G401 (cell line): ENCODE results near the gene KRTAP4-3. TPM values are rescaled to one million over a fixed set of nuclear protein-coding genes. Genes with fewer than 3 reads are reported as not detected.
"Not testable (repeated sequence)": the region's sequence is repeated elsewhere in the genome, so short reads cannot be mapped to it uniquely, and the experiment has no call there.

ENCODE experiments used
- DNase-seq: peaks from one replicate; pipeline ENCODE4 v3.0.0-alpha.2; 2015; ENCODE audit warnings: low spot score
- in situ Hi-C: cut with HindIII; loops from 2 replicates; pipeline ENCODE4 v1.10.0; 2016; ENCODE audit warnings: low sequenced_read_pairs, mixed read lengths
- total RNA-seq: library from RNA; depleted of rRNA; stranded (reverse); fragments of >200 nt; shearing (Covaris generic); gene quantifications from 2 replicates; pipeline ENCODE4 v1.2.3, GENCODE V29; 2014

The KRTAP4-3 gene
- total RNA-seq, 1 experiment from 2014 or later = not detected

DNA sequence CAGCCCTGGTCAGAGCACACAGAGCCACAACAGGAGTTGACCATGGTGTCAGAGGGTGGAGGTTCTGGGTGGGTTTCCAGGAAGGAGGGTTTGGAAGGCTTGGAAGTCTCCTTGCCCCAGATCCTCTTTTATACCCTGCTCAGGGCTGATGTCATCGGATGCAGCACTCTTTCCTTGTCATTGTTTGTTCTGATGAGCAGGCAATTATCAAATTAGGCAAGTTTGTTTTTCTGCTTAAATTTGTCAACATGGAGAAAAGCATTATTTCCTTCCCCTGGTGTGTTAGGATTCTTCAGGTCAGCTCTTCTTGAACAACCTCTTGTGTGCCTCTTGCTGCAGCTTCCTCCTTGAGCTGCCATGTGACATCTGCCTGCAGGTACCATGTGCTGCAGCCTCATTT lies 7.4 kb downstream of the KRTAP4-3 start, which contains the start of gene KRTAP4-4:
KRTAP4-4 (minus strand) TSS at position 101 of the 400 bp plus-strand sequence; CDS start at position 44, 57 bp downstream.
- DNase-seq = no peak
- in situ Hi-C loops = no loop called here

DNA sequence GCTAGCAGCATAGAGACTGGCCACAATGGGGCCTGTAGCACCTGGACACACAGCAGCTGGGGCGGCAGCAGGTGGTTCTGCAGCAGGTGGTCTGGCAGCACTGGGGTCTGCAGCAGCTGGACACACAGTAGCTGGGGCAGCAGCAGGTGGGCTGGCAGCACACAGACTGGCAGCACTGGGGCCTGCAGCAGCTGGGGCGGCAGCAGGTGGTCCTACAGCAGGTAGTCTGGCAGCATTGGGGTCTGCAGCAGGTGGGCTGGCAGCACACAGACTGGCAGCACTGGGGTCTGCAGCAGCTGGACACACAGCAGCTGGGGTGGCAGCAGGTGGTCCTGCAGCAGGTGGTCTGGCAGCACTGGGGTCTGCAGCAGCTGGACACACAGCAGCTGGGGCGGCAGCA lies 7.8 kb downstream of the KRTAP4-3 start:
- in situ Hi-C loops, DNase-seq: not testable (repeated sequence)

DNA sequence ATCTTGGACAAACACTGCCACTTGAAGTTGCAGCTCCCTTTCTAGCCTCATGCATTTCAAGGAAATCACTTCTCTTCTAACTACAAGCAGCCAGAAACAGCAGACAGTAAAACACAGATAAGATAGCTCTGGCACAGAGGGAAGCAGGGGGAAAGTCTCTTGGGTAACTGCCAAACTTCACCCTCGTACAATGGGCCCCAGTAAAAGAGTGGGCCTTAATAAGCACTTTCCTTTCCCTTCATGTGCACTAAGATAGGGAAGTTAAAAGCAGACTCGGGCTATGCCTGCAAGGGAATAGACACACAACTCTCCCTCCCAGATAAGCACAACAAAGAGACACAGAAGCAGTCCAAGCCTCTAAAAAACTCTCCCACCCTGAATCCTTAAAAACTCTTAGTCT lies 14.2 kb downstream of the KRTAP4-3 start:
- in situ Hi-C loops = no loop called here
- no peak for DNase-seq

DNA sequence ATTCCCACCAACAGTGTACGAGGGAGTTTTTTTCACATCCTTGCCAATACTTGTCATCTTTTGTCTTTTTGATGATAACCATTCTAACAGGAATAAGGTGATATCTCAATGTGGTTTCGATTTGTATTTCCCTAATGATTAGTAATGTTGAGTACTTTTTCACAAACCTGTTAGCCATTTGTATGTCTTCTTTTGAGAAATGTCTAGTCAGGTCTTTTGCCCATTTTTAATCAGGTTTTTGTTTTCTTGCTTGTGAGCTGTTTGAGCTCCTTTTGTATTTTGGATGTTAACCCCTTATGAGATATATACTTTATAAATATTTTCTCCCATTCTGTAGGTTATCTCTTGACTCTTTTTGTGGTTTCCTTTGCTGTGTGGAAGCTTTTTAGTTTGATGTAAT lies 16.5 kb downstream of the KRTAP4-3 start:
- no peak for DNase-seq
- in situ Hi-C loops = no loop called here

DNA sequence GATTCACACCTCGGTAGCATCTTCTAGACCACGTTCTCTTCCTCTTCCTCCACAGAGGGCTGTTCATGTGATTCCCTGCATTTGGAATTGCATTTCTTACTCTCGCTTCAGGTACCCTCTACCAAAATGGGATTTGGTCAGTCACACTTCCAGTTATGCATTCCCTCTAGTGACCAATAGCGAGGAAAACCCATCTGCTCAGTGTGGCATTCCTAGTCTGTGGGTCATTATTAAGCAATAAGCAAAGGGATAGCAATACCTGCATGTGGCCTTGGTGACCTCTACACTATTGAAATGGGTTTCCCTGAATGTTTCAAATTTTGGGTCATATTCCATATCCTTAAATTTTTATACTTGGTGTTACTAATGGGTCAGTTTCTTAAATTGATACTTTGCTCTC lies 18.0 kb downstream of the KRTAP4-3 start:
- no peak for DNase-seq
- in situ Hi-C loops = no loop called here

DNA sequence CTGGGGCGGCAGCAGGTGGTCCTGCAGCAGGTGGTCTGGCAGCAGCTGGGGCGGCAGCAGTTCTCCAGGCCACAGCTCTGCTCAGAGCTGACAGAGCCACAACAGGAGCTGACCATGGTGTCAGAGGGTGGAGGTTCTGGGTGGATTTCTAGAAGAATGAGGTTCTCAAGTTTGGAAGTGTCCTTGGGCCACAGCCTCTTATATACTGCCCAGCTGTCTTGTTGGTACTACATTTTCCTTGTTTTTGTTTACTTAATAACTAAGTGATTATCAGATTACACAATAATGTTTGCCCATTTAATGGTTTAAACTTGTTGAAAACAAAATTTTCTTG lies 18.4 kb downstream of the KRTAP4-3 start, which contains the start of gene KRTAP4-5:
KRTAP4-5 (minus strand) TSS at position 174 of the 334 bp plus-strand sequence; CDS start at position 116, 58 bp downstream.
- DNase-seq = no peak
- in situ Hi-C loops = no loop called here

DNA sequence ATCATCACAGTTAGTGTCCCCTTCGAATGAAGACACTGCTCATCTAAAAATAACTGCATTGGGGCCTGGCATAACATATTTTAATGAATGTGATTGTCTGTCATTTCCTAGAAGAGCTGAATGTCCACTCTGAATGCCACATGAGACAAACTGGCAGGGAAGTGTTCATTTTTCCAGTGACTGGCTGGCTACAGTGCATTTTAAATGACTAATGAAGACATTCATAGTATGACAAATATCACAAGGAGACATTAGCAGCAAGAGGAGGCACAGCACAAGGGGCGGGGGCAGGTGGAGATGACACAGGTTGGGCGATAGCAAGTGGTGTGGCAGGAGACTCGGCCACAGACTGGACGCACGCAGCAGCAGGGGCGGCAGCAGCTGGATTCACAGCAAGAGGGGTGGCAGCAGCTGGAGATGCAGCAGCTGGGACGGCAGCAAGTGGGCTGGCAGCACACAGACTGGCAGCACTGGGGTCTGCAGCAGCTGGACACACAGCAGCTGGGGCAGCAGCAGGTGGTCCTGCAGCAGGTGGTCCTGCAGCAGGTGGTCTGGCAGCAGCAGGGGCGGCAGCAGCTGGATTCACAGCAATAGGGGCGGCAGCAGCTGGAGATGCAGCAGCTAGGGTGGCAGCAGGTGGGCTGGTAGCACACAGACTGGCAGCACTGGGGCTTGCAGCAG lies 18.9 kb downstream of the KRTAP4-3 start:
- in situ Hi-C loops, DNase-seq: not testable (repeated sequence)

DNA sequence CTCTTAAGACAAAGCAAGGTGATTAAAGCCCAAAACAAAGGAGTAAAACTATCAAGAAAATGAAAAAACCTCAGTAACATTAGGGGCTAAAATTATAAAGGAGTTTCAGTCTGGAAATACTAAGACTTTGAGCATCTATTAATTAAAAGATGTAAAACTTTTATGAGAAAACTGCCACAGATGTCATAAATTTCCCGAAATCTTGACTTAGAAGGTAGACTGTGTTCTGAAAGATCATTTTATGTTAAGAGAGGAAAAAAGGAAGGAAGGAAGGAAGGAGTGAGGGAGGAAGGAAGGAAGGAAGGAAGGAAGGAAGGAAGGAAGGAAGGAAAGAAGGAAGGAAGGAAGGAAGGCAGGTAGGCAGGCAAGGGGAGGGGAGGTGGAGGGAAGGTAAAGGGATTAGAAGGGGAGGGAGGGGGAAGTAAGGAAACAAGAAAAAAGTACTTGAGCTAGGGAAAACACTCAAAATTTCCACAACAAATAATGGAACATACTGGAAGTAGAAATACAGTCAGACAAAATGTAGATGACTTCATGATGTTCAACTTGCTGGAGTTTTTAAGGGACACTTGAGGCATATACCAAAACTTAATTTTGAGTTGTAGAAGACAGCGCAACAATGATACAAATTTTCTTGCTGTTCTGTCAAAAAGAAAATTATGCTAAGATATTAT lies 20.4 kb downstream of the KRTAP4-3 start:
- no peak for DNase-seq
- in situ Hi-C loops = no loop called here

DNA sequence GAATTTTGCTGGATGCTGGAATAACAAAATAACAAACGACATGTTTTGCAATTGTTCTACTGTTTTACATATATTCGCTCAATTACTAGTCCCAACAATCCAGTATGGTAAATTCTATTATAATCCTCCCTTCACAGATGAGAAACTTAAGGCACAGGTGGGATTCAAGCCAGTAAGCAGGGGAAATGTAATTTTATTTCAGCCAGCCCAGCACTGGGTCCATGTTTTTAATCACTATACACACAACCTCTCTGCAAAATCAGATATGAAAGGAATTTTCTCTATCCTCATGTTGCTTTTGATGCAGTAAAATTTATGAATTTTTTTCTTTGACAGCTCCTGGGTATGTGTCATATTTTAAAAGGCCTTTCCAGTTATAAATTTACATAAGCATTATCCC lies 22.8 kb downstream of the KRTAP4-3 start:
- in situ Hi-C loops = no loop called here
- no peak for DNase-seq

DNA sequence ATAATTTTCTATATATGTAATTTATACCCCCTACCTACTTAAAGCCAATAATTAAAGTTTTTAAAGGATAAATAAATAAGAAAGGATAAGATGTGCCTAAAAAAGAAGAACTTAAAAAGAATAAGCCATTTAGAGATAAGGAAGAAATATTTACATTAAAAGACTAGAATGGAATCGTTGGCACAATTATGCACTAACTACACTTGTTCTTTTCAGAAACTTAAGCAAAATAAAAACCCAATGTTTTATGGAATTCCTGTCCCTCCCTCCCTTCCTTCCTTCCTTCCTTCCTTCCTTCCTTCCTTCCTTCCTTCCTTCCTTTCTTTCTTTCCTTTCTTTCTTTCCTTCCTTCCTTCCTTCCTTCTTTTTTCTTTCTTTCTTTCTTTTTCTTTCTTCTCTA lies 23.2 kb downstream of the KRTAP4-3 start:
- DNase-seq = no peak
- in situ Hi-C loops = no loop called here

DNA sequence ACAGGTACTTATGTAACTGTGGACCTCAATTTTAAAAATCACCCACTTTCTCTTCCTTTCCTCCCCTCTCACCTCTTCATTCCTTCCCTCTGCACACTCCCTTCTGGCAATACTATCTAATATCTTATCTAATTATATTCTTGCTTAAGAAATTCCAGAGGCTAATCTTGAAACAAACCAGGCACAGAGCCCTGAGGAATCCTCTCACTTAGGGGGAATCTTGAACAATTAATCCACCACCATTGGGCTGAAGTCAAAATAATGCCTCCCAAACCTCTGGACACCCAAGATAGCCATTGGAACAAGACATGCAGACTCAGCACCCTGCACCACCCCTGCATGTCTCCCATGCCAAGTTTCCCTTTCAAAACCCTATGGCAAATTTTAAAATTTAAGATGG lies 26.7 kb downstream of the KRTAP4-3 start:
- in situ Hi-C loops = no loop called here

DNA sequence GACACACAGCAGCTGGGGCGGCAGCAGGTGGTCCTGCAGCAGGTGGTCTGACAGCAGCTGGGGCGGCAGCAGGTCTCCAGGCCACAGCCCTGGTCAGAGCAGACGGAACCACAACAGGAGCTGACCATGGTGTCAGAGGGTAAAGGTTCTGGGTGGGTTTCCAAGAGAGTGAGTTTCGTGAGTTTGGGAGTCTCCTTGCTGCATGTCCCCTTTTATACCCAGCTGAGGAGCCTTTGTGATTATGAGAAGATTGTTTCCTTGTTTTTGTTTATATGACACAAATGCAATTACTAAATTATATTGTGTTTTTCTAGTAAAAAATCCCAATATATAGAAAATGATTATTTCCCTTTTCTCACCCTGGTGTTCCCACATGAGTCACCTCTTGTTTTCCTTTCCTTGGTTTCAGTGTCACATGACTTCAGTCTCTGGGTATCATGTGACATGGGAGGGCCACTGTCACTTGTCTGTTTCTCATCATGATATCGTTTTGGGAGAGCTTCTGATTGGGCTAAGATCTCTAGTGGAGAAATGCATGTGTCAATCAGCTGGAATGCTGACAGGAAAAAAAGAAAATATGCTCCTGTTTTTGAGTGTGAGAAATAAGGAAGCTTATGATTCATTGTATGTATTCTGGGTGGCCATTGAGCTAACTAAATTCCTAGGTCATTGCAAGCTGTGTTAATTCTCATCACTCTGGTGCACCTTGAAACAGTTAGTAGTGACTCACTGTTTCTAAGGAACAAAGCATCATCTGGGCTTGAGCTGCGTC lies 27.5 kb downstream of the KRTAP4-3 start, which contains the start of gene KRTAP4-6:
KRTAP4-6 (minus strand) TSS at position 185 of the 772 bp plus-strand sequence; CDS start at position 128, 57 bp downstream.
- DNase-seq = no peak
- in situ Hi-C loops = no loop called here

More for the DNA sequence above, 26.7 kb downstream of the KRTAP4-3 start:
- no peak for DNase-seq

DNA sequence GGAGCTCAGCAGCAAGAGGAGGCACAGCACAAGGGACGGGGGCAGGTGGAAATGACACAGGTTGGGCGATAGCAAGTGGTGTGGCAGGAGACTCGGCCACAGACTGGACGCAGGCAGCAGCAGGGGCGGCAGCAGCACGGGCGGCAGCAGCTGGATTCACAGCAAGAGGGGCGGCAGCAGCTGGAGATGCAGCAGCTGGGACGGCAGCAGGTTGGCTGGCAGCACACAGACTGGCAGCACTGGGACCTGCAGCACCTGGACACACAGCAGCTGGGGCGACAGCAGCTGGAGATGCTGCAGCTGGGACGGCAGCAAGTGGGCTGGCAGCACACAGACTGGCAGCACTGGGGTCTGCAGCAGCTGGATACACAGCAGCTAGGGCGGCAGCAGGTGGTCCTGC lies 28.2 kb downstream of the KRTAP4-3 start:
- in situ Hi-C loops, DNase-seq: not testable (repeated sequence)

DNA sequence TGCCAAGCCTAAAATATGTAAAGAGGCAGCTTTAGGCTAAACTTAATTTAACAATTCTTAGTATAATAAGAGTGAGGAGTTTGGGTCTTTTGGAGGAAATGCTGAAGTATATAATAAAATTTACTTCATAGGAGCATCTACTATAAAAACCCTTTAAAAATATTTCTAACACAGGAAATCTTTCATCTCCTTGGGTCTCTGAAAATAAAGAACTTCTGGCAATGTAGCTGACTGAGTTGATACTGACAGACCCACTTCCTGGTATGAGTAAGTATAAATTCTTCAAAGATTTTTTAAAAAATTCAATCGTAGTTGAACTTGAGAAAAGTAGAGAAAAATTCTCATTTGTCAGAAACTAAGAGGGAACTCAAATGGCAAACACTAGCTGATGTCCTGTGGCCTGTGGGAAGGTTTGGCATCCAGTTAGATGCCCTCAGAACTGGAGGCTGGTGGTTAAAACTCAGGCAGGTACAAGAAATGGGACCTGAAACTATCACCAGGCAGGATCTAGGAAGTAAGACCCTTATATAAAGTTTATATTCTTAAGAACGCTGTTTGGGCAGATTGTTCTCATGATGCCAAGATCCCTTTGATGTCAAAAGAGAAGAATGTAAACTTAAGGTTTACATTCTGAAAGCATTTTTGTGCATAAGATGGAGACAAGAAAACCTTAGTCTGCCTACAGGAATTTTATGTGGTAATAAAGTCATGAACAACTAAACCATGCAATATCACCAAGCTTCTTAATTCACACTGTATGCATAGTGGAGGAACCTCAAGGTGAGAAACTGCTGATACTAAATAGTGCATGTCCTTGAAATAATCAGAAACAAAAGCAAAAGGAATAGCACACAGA lies 33.9 kb downstream of the KRTAP4-3 start:
- in situ Hi-C loops = no loop called here
- DNase-seq = no peak

DNA sequence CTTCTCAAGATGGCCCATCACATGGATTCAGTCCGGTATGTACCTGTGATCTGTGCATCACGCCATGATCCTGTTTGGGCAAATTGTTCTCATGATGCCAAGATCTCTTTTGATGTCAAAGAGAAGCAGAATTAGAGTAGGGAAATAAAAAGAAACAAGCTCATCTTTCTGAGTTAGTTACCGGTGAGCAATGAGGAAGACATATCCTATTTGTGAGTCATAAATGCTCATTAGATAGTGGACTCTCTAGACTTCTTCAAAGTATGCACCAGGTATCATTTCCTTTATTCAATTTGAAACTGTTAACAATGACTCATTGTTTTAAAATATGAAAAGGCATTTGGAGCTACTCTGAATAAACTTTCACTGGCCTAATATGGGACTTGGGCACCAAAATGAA lies 36.0 kb downstream of the KRTAP4-3 start:
- no peak for DNase-seq
- in situ Hi-C loops = no loop called here

DNA sequence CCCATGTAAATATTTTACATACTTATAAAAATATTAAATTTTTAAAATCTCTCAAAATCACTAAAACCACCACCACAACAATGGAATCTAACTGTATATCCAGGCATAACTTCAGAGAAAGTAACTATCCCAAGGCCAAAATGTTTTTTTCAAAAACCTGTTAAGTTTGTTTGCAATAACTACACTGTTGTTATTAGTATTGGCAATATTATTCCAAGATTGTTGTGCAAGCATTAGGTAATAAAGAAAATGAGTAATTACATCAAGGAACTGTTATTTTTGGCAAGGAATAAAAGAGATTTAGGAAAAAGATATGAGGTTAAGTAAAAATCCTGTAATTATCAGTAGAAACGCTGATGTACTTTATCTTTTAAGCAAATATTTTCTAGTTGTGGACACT lies 40.6 kb downstream of the KRTAP4-3 start:
- in situ Hi-C loops = no loop called here
- DNase-seq = no peak

DNA sequence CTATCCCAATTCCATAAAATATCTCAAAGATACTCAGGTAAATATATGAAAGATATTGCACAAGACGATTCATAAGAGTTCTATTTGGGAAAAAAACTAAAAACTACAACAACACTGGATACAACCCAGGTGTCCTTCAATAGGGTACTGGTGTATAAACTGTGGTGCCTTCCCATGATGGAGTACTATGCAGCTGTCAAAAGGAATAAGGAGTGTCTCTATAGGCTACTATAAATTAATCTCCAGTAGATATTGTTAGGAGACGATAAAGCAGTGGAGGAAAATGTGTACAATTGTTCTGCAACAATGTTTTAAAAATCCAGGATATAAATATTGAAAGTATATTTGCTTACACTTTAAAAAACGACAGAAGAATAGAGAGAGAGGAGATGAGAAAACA lies 41.6 kb downstream of the KRTAP4-3 start:
- in situ Hi-C loops = no loop called here
- DNase-seq = no peak

DNA sequence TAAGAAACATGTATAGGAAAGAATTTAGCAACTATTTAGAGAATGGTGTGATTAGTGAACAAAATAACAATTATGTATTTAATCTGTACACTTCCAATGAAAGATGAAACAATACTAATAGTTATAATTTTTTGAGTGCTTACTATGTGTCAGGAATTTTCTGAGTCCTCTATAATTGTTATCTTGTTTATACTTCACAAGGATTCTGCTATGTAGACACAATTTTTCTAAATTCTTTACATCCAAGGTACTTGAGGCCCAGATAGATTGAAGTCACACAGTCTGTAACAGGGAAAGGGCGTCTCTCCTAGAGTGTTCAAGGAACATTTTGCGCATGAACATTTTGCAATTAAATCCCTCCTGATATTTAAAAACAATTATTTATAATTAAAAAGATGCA lies 43.0 kb downstream of the KRTAP4-3 start:
- in situ Hi-C loops = no loop called here
- DNase-seq = no peak

DNA sequence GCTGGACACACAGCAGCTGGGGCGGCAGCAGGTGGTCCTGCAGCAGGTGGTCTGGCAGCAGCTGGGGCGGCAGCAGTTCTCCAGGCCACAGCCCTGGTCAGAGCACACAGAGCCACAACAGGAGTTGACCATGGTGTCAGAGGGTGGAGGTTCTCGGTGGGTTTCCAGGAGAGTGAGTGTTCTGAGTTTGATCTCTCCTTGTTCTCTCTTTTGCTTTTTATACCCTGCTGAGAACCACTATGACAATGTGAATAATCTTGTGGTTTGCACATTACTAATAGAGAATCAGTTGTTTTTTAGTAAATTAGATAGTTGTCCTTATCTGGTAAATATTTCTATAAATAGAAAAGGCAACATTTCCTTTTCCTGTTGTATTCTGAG lies 44.0 kb downstream of the KRTAP4-3 start, which contains the start of gene KRTAP4-12:
KRTAP4-12 (minus strand) TSS at position 192 of the 381 bp plus-strand sequence; CDS start at position 132, 60 bp downstream.
- DNase-seq, in situ Hi-C loops: not testable (repeated sequence)
